WTC11 (cell line): ENCODE results near the gene ZC3H12C. TPM values are rescaled to one million over a fixed set of nuclear protein-coding genes. Genes with fewer than 3 reads are reported as not detected.

Source experiments
- ATAC-seq: fragments of 200-7000 bp; cut with Tn5 transposase; 2 replicates; pipeline ENCODE4 v1.10.0; 2021; ENCODE audit warnings: mild to moderate bottlenecking, moderate library complexity
- CTCF ChIA-PET: fragments of 300-600 bp; sonication (Branson Sonifier 250); formaldehyde crosslinking; loops from one replicate; lab custom pipeline; 2021; ENCODE audit warnings: antibody characterized with exemption; lab: Charles Lee
- POLR2A ChIA-PET: fragments of 350-600 bp; sonication (Branson Sonifier 250); formaldehyde crosslinking; loops from one replicate; lab custom pipeline; 2021; ENCODE audit warnings: antibody characterized with exemption; lab: Charles Lee
- DNase-seq: peaks from one replicate; pipeline ENCODE4 v3.0.0; 2021; ENCODE audit warnings: low spot score
- H3K27ac Mint-ChIP-seq: 2 replicates; pipeline ENCODE4 v1.8.0; 2021; ENCODE audit warnings: mixed read lengths
- H3K27me3 Mint-ChIP-seq: 2 replicates; pipeline ENCODE4 v1.8.0; 2021; ENCODE audit warnings: low read depth, mild to moderate bottlenecking, moderate library complexity, mixed read lengths
- H3K36me3 Mint-ChIP-seq: 2 replicates; pipeline ENCODE4 v1.8.0; 2021; ENCODE audit warnings: mixed read lengths
- H3K4me1 Mint-ChIP-seq: 2 replicates; pipeline ENCODE4 v1.8.0; 2022; ENCODE audit warnings: mixed read lengths
- H3K4me3 Mint-ChIP-seq: 2 replicates; pipeline ENCODE4 v1.8.0; 2021; ENCODE audit warnings: mild to moderate bottlenecking, moderate library complexity, mixed read lengths
- H3K9me3 Mint-ChIP-seq: 2 replicates; pipeline ENCODE4 v1.8.0; 2021; ENCODE audit warnings: mixed read lengths
- AFF4 ChIP-seq: sonication (generic); formaldehyde crosslinking; IDR thresholded peaks from 2 replicates; pipeline ENCODE4 v1.8.1; 2023; ENCODE audit warnings: mild to moderate bottlenecking, missing genetic modification reagents, borderline replicate concordance
- AR ChIP-seq: fragments of 250-450 bp; sonication (Bioruptor Pico); IDR thresholded peaks from 2 replicates; pipeline ENCODE4 v1.9.0; 2021; ENCODE audit warnings: mild to moderate bottlenecking
- ATF6 ChIP-seq: sonication (generic); formaldehyde crosslinking; IDR thresholded peaks from 2 replicates; pipeline ENCODE4 v1.8.1; 2023; ENCODE audit warnings: mild to moderate bottlenecking, missing genetic modification reagents
- CREB1 ChIP-seq: sonication (generic); formaldehyde crosslinking; IDR thresholded peaks from 2 replicates; pipeline ENCODE4 v1.8.0; 2023; ENCODE audit warnings: mild to moderate bottlenecking, missing genetic modification reagents
- ELF4 ChIP-seq: sonication (generic); formaldehyde crosslinking; IDR thresholded peaks from 2 replicates; pipeline ENCODE4 v1.8.1; 2022; ENCODE audit warnings: low read depth, mild to moderate bottlenecking, moderate library complexity, missing genetic modification reagents
- ESRRA ChIP-seq: sonication (generic); formaldehyde crosslinking; IDR thresholded peaks from 2 replicates; pipeline ENCODE4 v1.8.1; 2022; ENCODE audit warnings: mild to moderate bottlenecking, missing genetic modification reagents, borderline replicate concordance
- FOXK1 ChIP-seq: sonication (generic); formaldehyde crosslinking; IDR thresholded peaks from 2 replicates; pipeline ENCODE4 v1.8.0; 2022; ENCODE audit warnings: mild to moderate bottlenecking, moderate library complexity, missing genetic modification reagents
- GRHL2 ChIP-seq: fragments of 250-450 bp; sonication (Bioruptor Pico); IDR thresholded peaks from 2 replicates; pipeline ENCODE4 v1.8.0; 2022; ENCODE audit warnings: mild to moderate bottlenecking, moderate library complexity; ENCODE audit not compliant: insufficient replicate concordance, severe bottlenecking
- JAZF1 ChIP-seq: fragments of 250-450 bp; sonication (Bioruptor Pico); IDR thresholded peaks from 2 replicates; pipeline ENCODE4 v1.9.0; 2021; ENCODE audit warnings: moderate library complexity, mild to moderate bottlenecking, inconsistent platforms
- MLX ChIP-seq: sonication (generic); formaldehyde crosslinking; IDR thresholded peaks from 2 replicates; pipeline ENCODE4 v1.8.1; 2023; ENCODE audit warnings: mild to moderate bottlenecking, missing genetic modification reagents, moderate library complexity
- MYBL2 ChIP-seq: sonication (generic); formaldehyde crosslinking; IDR thresholded peaks from 2 replicates; pipeline ENCODE4 v1.8.1; 2023; ENCODE audit warnings: mild to moderate bottlenecking, moderate library complexity, missing genetic modification reagents
- NFYB ChIP-seq: sonication (generic); formaldehyde crosslinking; conservative IDR thresholded peaks from 2 replicates; pipeline ENCODE4 v1.8.0; 2022; ENCODE audit warnings: low read depth, missing genetic modification reagents
- NR2C2 ChIP-seq: sonication (generic); formaldehyde crosslinking; IDR thresholded peaks from 2 replicates; pipeline ENCODE4 v1.8.0; 2022; ENCODE audit warnings: mild to moderate bottlenecking, missing genetic modification reagents
- PREB ChIP-seq: sonication (generic); formaldehyde crosslinking; IDR thresholded peaks from 2 replicates; pipeline ENCODE4 v1.8.1; 2022; ENCODE audit warnings: mild to moderate bottlenecking, missing genetic modification reagents, moderate library complexity, borderline replicate concordance
- RELA ChIP-seq: sonication (generic); formaldehyde crosslinking; IDR thresholded peaks from 2 replicates; pipeline ENCODE4 v1.8.1; 2022; ENCODE audit warnings: missing genetic modification reagents, mild to moderate bottlenecking, borderline replicate concordance
- SOX15 ChIP-seq: fragments of 250-450 bp; sonication (Bioruptor Pico); IDR thresholded peaks from 2 replicates; pipeline ENCODE4 v1.9.0; 2021; ENCODE audit warnings: mild to moderate bottlenecking
- STAT6 ChIP-seq: sonication (generic); formaldehyde crosslinking; conservative IDR thresholded peaks from 2 replicates; pipeline ENCODE4 v1.8.1; 2023; ENCODE audit warnings: mild to moderate bottlenecking, low read depth, missing genetic modification reagents, moderate library complexity
- TCF7 ChIP-seq: sonication (generic); formaldehyde crosslinking; IDR thresholded peaks from 2 replicates; pipeline ENCODE4 v1.8.0; 2022; ENCODE audit warnings: mild to moderate bottlenecking, low read depth, missing genetic modification reagents, moderate library complexity
- TEAD1 ChIP-seq: sonication (generic); formaldehyde crosslinking; IDR thresholded peaks from 2 replicates; pipeline ENCODE4 v1.8.0; 2022; ENCODE audit warnings: mild to moderate bottlenecking, missing genetic modification reagents
- ZNF232 ChIP-seq: sonication (generic); formaldehyde crosslinking; IDR thresholded peaks from 2 replicates; pipeline ENCODE4 v1.8.0; 2022; ENCODE audit warnings: mild to moderate bottlenecking, missing genetic modification reagents
- total RNA-seq: library from RNA; stranded (reverse); gene quantifications from 3 replicates; pipeline ENCODE4 v1.2.3, GENCODE V29; 2021

The ZC3H12C gene
- total RNA-seq, 1 experiment from 2014 or later, result 2.4 TPM

- Mint-ChIP-seq H3K36me3 (peaks cover 19% of the 10 kb centered on the region), H3K27me3 (no peaks in the 10 kb centered on the region; the same call in 1 of the 2 replicates), H3K27ac (no peak overlapping the region), H3K4me1 (no peaks in the 10 kb centered on the region), H3K9me3 (peaks cover 39% of the 10 kb centered on the region), H3K4me3 (no peak overlapping the region)
- DNase-seq (peak; percentile 29), ATAC-seq (no peak)
- TF ChIP-seq NR2C2 (CRISPR knock-in tag) (no peak), AFF4 (CRISPR knock-in tag) (no peak), NFYB (CRISPR knock-in tag) (no peak), FOXK1 (CRISPR knock-in tag) (no peak), AR (CRISPR knock-in tag) (no peak)
- CTCF ChIA-PET, result no interaction called here
- POLR2A ChIA-PET, result no interaction called here
These were observed 39.3 kb upstream of the ZC3H12C start for GRCh38 chr11:110053848-110054414.

GRCh38 chr11:110056956-110057355 lies 36.2 kb upstream of the ZC3H12C start:
- ChIA-PET CTCF (no interaction called here), POLR2A (no interaction called here)
- peaks cover 31% of the 10 kb centered on the region for H3K9me3 Mint-ChIP-seq
- no peak overlapping the region for H3K27ac Mint-ChIP-seq
- DNase-seq, result no peak
- H3K4me3 Mint-ChIP-seq, result no peak overlapping the region
- H3K27me3 Mint-ChIP-seq, result no peaks in the 10 kb centered on the region; the same call in 1 of the 2 replicates
- H3K36me3 Mint-ChIP-seq, result peaks cover 17% of the 10 kb centered on the region
- H3K4me1 Mint-ChIP-seq, result peaks cover 2% of the 10 kb centered on the region; the same call in 1 of the 2 replicates
- ATAC-seq, result no peak
- no peak for TF ChIP-seq TEAD1 (CRISPR knock-in tag)
- TF ChIP-seq MLX, result no peak
- no peak for TF ChIP-seq ZNF232 (CRISPR knock-in tag)
- no peak for TF ChIP-seq STAT6 (CRISPR knock-in tag)
- no peak for TF ChIP-seq ATF6 (CRISPR knock-in tag)
- TF ChIP-seq CREB1 (CRISPR knock-in tag), result no peak
- TF ChIP-seq GRHL2 (CRISPR knock-in tag), result no peak
- no peak for TF ChIP-seq MYBL2 (CRISPR knock-in tag)
- TF ChIP-seq SOX15, result no peak
- TF ChIP-seq TCF7 (CRISPR knock-in tag), result no peak
- TF ChIP-seq JAZF1 (CRISPR knock-in tag), result no peak
- TF ChIP-seq ELF4 (CRISPR knock-in tag), result no peak
- no peak for TF ChIP-seq RELA (CRISPR knock-in tag)
- no peak for TF ChIP-seq ESRRA (CRISPR knock-in tag)
- TF ChIP-seq PREB (CRISPR knock-in tag), result no peak
